C4-2B (cell line): Measurements from ENCODE around the gene RPRD1B.

ENCODE experiments used
- CTCF ChIP-seq: fragments of 450-650 bp; conservative IDR thresholded peaks from 2 replicates; pipeline ENCODE4 v1.5.1; 2017; ENCODE audit warnings: mild to moderate bottlenecking
- ZFX ChIP-seq: fragments of 450-650 bp; IDR thresholded peaks from 2 replicates; pipeline ENCODE4 v1.6.1; 2017

- no peak for TF ChIP-seq CTCF
- TF ChIP-seq ZFX: no peak
These were observed 103.1 kb downstream of the RPRD1B start for GRCh38 chr20:38136421-38137245.
